HEK293T (cell line): ENCODE data around the gene KDM2B.

Experiments
- BHLHE40 ChIP-seq: fragments of 450-650 bp; IDR thresholded peaks from 2 replicates; pipeline ENCODE4 v1.6.1; 2016; ENCODE audit warnings: mild to moderate bottlenecking, moderate library complexity, borderline replicate concordance
- CTBP1 ChIP-seq: fragments of 450-650 bp; IDR thresholded peaks from 2 replicates; pipeline ENCODE4 v1.6.1; 2016; ENCODE audit warnings: borderline replicate concordance
- ELF4 ChIP-seq: fragments of 450-650 bp; IDR thresholded peaks from 2 replicates; pipeline ENCODE4 v1.6.1; 2017; ENCODE audit warnings: antibody characterized with exemption
- FOXA1 ChIP-seq: fragments of 450-650 bp; IDR thresholded peaks from 2 replicates; pipeline ENCODE4 v1.6.1; 2016; ENCODE audit warnings: mild to moderate bottlenecking
- FOXM1 ChIP-seq: fragments of 450-650 bp; IDR thresholded peaks from 2 replicates; pipeline ENCODE4 v1.6.1; 2017; ENCODE audit warnings: mild to moderate bottlenecking, borderline replicate concordance
- NFRKB ChIP-seq: fragments of 450-650 bp; IDR thresholded peaks from 2 replicates; pipeline ENCODE4 v1.6.1; 2016; ENCODE audit warnings: mild to moderate bottlenecking, moderate library complexity
- SP1 ChIP-seq: fragments of 450-650 bp; IDR thresholded peaks from 2 replicates; pipeline ENCODE4 v1.6.1; 2017
- SUZ12 ChIP-seq: fragments of 450-650 bp; IDR thresholded peaks from 2 replicates; pipeline ENCODE4 v1.6.1; 2016; ENCODE audit warnings: mild to moderate bottlenecking
- TARDBP ChIP-seq: fragments of 450-650 bp; IDR thresholded peaks from 2 replicates; pipeline ENCODE4 v1.6.1; 2016
- ZNF384 ChIP-seq: fragments of 450-650 bp; IDR thresholded peaks from 2 replicates; pipeline ENCODE4 v1.6.1; 2016
- TF ChIP-seq, protein P1 (sequence below): fragments of 450-650 bp; IDR thresholded peaks from 2 replicates; pipeline ENCODE4 v1.6.1; 2016

DNA sequence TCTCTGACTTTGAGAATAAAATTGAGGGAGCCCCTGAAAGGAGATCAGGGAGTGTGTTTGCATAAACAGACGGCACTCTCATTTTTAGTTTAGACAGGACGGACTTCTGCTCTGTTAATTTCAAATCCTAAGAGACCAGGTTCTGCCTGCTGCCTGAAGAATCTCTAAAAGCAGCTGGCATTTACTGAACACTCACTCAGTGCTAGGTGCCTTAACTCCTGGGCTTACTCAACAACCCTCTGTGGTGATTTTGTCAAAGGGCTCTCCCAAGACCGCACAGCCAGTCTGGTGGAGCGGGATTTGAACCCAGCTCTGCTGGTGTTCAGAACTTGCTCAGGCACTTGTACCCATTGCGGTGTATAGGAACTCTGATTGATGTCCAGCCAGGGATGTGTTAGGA is 47.7 kb upstream of the KDM2B start:
- TF ChIP-seq BHLHE40: no peak
- no peak for TF ChIP-seq FOXM1
- TF ChIP-seq SUZ12: no peak
- TF ChIP-seq ELF4: no peak
- TF ChIP-seq NFRKB: no peak
- TF ChIP-seq CTBP1: no peak
- TF ChIP-seq TARDBP: no peak
- TF ChIP-seq, protein P1, sequence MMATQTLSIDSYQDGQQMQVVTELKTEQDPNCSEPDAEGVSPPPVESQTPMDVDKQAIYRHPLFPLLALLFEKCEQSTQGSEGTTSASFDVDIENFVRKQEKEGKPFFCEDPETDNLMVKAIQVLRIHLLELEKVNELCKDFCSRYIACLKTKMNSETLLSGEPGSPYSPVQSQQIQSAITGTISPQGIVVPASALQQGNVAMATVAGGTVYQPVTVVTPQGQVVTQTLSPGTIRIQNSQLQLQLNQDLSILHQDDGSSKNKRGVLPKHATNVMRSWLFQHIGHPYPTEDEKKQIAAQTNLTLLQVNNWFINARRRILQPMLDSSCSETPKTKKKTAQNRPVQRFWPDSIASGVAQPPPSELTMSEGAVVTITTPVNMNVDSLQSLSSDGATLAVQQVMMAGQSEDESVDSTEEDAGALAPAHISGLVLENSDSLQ: no peak
- TF ChIP-seq SP1: no peak
- TF ChIP-seq FOXA1: no peak
- TF ChIP-seq ZNF384: no peak
